D721Med (cell line): ENCODE data around the gene EGFR.

Experiments
- DNase-seq: peaks from one replicate; pipeline ENCODE4 v3.0.0; 2011; ENCODE audit warnings: low spot score; ENCODE audit not compliant: insufficient read length
- FAIRE-seq: peaks from 2 replicates; lab custom pipeline; 2011; peaks lifted over from hg19 to GRCh38; lab: Jason Lieb, UNC
- CTCF ChIP-seq: IDR thresholded peaks from 2 replicates; pipeline ENCODE4 v1.5.1; 2012; ENCODE audit warnings: mild to moderate bottlenecking, control low read depth; ENCODE audit not compliant: insufficient read depth; ENCODE audit errors: missing control alignments

The EGFR gene

GRCh38 chr7:55021053-55021452 is 2.2 kb downstream of the EGFR start:
- no peak for TF ChIP-seq CTCF
- FAIRE-seq (no peak), DNase-seq (no peak)

GRCh38 chr7:55022002-55022985 is 3.5 kb downstream of the EGFR start:
- DNase-seq (no peak), FAIRE-seq (no peak)
- TF ChIP-seq CTCF, result no peak

- DNase-seq (no peak), FAIRE-seq (no peak)
- TF ChIP-seq CTCF, result no peak
Measured at GRCh38 chr7:55023841-55024505, 5.2 kb downstream of the EGFR start.

GRCh38 chr7:55024776-55025175 is 6.0 kb downstream of the EGFR start:
- no peak for FAIRE-seq
- no peak for TF ChIP-seq CTCF
- DNase-seq, result no peak

- FAIRE-seq (no peak), DNase-seq (no peak)
- TF ChIP-seq CTCF, result no peak
Measured at GRCh38 chr7:55026086-55026790, 7.4 kb downstream of the EGFR start.

- FAIRE-seq (no peak), DNase-seq (no peak)
- TF ChIP-seq CTCF, result no peak
Measured at GRCh38 chr7:55026867-55027490, 8.2 kb downstream of the EGFR start.
